PFSK-1 (cell line): ENCODE results near the gene ABI3BP.

Source experiments
- POLR2AphosphoS5 ChIP-seq: IDR thresholded peaks from 2 replicates; pipeline ENCODE4 v1.6.1; 2012; ENCODE audit warnings: low read depth, mild to moderate bottlenecking, control low read depth, low read length, moderate library complexity
- SIN3A ChIP-seq: IDR thresholded peaks from 2 replicates; pipeline ENCODE4 v1.6.1; 2012; ENCODE audit warnings: mild to moderate bottlenecking, low read length, moderate library complexity, borderline replicate concordance; ENCODE audit not compliant: insufficient read depth
- TF ChIP-seq, protein P1 (sequence below), 2 experiments: IDR thresholded peaks; 2 replicates each; pipeline versions ENCODE4 v1.6.1 to v1.8.0; 2011 to 2012; ENCODE audit warnings: low read depth in 2 of 2, low read length in 2 of 2, control low read depth in 1 of 2, inconsistent platforms in 1 of 2, mild to moderate bottlenecking in 1 of 2, moderate library complexity in 1 of 2; ENCODE audit not compliant: insufficient read depth in 1 of 2

DNA sequence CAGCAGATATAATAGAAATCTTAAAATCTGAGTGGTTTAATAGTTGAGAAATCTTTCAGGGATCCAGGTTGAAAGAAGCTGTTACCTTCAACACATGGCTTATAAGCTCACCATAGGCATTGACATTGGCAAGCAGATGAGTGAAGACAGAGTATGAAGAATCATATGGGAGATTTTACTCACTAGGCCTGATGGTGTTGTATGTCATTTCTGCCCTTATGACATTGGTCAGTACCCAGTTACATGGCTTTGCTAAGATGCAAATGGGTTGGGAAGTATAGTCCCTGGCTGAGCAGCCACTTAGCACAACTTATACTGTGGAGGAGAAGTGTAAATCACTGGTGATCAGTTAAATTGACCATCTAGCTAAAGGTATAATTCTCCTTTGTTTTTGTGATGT lies 278.0 kb downstream of the ABI3BP start:
- TF ChIP-seq, protein P1, sequence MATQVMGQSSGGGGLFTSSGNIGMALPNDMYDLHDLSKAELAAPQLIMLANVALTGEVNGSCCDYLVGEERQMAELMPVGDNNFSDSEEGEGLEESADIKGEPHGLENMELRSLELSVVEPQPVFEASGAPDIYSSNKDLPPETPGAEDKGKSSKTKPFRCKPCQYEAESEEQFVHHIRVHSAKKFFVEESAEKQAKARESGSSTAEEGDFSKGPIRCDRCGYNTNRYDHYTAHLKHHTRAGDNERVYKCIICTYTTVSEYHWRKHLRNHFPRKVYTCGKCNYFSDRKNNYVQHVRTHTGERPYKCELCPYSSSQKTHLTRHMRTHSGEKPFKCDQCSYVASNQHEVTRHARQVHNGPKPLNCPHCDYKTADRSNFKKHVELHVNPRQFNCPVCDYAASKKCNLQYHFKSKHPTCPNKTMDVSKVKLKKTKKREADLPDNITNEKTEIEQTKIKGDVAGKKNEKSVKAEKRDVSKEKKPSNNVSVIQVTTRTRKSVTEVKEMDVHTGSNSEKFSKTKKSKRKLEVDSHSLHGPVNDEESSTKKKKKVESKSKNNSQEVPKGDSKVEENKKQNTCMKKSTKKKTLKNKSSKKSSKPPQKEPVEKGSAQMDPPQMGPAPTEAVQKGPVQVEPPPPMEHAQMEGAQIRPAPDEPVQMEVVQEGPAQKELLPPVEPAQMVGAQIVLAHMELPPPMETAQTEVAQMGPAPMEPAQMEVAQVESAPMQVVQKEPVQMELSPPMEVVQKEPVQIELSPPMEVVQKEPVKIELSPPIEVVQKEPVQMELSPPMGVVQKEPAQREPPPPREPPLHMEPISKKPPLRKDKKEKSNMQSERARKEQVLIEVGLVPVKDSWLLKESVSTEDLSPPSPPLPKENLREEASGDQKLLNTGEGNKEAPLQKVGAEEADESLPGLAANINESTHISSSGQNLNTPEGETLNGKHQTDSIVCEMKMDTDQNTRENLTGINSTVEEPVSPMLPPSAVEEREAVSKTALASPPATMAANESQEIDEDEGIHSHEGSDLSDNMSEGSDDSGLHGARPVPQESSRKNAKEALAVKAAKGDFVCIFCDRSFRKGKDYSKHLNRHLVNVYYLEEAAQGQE (IDR thresholded peaks at IDR 0.05; ENCODE audit: insufficient read depth in 1 of 2, low read depth in 2 of 2, low read length in 2 of 2) = no peak
- TF ChIP-seq SIN3A (no peak), POLR2AphosphoS5 (no peak)
